ENCODE results near the gene HDAC8.
"Not testable (repeated sequence)": the region's sequence is repeated elsewhere in the genome, so short reads cannot be mapped to it uniquely, and the experiment has no call there.

Gene HDAC8

DNA sequence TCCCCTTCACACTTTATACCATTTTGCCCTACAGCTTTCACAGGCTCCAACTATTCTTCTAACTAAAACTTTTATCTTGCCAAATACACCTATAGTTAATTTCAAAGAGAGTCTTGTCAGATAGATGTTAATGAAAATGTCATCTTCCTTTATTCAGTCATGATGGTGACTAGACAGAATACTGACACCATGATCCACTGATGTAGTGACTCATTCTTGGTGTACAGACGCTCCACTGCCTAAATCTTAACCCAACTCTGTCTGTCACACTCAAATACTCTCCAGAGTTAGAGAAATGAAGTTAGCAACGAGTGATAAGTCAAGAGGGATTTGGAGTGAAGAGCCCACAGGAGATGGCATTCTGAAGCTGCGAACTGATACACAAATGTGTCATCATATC lies 32.1 kb upstream of the HDAC8 start:
- DNase-seq = no peak
- Histone ChIP-seq H3K27ac (no peak overlapping the region), H3K36me3 (no peaks in the 10 kb centered on the region), H3K9me3 (no peaks in the 10 kb centered on the region), H3K27me3 (no peaks in the 10 kb centered on the region), H3K4me1 (no peaks in the 10 kb centered on the region), H3K4me3 (no peak overlapping the region)
- intact Hi-C loops (cut with DNase I; ENCODE audit: low total_unique reads) = no loop called here
- TF ChIP-seq, protein P1, sequence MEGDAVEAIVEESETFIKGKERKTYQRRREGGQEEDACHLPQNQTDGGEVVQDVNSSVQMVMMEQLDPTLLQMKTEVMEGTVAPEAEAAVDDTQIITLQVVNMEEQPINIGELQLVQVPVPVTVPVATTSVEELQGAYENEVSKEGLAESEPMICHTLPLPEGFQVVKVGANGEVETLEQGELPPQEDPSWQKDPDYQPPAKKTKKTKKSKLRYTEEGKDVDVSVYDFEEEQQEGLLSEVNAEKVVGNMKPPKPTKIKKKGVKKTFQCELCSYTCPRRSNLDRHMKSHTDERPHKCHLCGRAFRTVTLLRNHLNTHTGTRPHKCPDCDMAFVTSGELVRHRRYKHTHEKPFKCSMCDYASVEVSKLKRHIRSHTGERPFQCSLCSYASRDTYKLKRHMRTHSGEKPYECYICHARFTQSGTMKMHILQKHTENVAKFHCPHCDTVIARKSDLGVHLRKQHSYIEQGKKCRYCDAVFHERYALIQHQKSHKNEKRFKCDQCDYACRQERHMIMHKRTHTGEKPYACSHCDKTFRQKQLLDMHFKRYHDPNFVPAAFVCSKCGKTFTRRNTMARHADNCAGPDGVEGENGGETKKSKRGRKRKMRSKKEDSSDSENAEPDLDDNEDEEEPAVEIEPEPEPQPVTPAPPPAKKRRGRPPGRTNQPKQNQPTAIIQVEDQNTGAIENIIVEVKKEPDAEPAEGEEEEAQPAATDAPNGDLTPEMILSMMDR (IDR thresholded peaks at IDR 0.05) = no peak

DNA sequence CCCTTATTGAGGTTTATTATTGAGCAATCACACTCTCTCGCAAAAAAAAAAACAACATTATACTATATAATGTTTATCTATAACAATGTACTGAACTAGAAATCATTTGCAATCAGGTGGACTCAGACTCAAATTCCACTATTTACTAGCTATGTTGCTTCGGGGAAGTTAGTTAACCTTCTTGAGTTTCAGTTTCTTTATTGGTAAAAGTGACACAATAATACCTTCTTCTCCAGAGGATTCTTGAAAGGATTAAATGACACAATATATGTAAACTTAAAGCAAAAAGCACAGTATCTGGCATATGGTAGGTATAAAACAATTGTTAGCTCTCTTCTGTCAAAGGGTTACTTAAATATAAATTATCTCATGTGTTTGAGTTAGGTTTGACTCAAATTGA lies 31.5 kb upstream of the HDAC8 start:
- TF ChIP-seq, protein P1 (IDR thresholded peaks at IDR 0.05) = no peak
- Histone ChIP-seq H3K4me3 (no peak overlapping the region), H3K27ac (no peak overlapping the region), H3K9me3 (no peaks in the 10 kb centered on the region), H3K4me1 (no peaks in the 10 kb centered on the region), H3K36me3 (no peaks in the 10 kb centered on the region), H3K27me3 (no peaks in the 10 kb centered on the region)
- DNase-seq = no peak
- intact Hi-C loops (cut with DNase I; ENCODE audit: low total_unique reads) = no loop called here

DNA sequence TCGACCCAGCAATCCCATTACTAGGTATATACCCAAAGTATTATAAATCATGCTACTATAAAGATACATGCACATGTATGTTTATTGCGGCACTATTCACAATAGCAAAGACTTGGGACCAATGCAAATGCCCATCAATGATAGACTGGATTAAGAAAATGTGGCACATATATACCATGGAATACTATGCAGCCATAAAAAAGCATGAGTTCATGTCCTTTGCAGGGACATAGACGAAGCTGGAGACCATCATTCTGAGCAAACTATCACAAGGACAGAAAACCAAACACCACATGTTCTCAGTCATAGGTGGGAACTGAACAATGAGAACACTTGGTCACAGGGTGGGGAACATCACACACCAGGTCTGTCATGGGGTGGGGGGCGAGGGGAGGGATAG lies 18.4 kb upstream of the HDAC8 start:
- H3K27me3 ChIP-seq; H3K9me3 ChIP-seq; H3K4me1 ChIP-seq; intact Hi-C loops (cut with DNase I; ENCODE audit: low total_unique reads); H3K36me3 ChIP-seq; H3K4me3 ChIP-seq; DNase-seq; H3K27ac ChIP-seq: not testable (repeated sequence)

DNA sequence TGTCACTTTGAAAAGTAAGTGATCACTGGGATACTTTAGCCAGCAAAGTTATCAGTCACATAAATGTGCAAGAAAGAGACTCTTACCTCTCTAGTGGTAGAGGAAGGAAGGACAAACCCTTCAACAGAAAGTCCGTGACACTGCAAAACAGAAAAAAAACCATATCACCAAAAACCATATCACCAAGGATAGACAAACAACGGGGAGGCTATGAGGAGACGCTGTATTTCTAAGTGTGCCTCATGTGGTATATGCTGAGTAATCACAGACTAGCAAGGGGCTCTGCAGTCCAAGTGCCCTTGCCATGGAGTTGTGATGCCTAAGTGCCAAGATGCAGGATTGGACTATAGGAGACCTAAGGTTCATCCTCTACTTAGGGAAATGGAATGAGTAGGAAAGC lies 11.5 kb upstream of the HDAC8 start:
- Histone ChIP-seq H3K4me3 (no peak overlapping the region), H3K27ac (no peak overlapping the region), H3K9me3 (peaks cover 0 to 8% (median 8%) of the 10 kb centered on the region in 3 donors), H3K27me3 (no peaks in the 10 kb centered on the region), H3K36me3 (peaks cover 0 to 9% (median 0%) of the 10 kb centered on the region in 3 donors), H3K4me1 (no peaks in the 10 kb centered on the region)
- TF ChIP-seq, protein P1 (IDR thresholded peaks at IDR 0.05) = no peak
- no peak for DNase-seq
- intact Hi-C loops (cut with DNase I; ENCODE audit: low total_unique reads) = no loop called here

DNA sequence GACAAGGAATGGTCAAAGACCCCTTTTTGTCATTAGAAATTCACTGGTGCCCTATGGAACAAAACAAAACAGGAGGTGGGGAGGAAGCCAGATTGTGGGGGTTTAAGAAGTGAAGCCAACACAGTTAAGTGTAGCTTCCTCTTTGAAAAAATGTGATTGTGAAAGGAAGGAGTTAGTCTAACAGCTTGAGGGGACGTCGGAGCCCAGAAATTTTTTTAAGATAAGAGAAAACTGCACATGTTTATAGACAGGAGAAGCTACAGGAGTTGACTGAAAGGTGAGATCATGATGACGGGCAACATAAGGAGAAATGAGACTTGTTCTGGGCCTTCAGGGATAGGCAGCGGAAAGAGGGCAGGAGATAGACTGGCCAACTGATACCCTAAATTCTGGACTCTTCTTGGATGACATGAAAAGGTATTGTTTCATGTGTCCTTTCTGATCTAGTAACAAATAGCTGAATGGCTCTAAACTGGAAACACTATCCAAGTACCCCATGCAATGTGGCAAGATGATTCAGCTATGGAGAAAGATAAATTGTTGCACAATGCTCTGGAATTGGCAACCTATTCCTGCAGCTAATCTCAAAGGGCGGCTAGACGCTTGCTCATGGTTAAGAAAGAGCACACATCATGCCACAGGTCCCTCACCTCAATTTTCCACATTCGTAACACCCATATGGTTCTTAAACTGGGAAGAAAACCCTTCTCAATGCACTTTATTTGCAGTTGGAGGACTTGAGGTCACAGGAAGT lies 3.7 kb upstream of the HDAC8 start:
- no peak overlapping the region for H3K4me3 ChIP-seq
- H3K9me3 ChIP-seq = no peaks in the 10 kb centered on the region
- DNase-seq = no peak
- no peak overlapping the region for H3K27ac ChIP-seq
- H3K36me3 ChIP-seq = no peaks in the 10 kb centered on the region
- H3K27me3 ChIP-seq = no peaks in the 10 kb centered on the region
- H3K4me1 ChIP-seq = peaks cover 0 to 6% (median 0%) of the 10 kb centered on the region in 4 donors
- TF ChIP-seq, protein P1 (IDR thresholded peaks at IDR 0.05) = no peak
- intact Hi-C loops (cut with DNase I; ENCODE audit: low total_unique reads) = no loop called here

DNA sequence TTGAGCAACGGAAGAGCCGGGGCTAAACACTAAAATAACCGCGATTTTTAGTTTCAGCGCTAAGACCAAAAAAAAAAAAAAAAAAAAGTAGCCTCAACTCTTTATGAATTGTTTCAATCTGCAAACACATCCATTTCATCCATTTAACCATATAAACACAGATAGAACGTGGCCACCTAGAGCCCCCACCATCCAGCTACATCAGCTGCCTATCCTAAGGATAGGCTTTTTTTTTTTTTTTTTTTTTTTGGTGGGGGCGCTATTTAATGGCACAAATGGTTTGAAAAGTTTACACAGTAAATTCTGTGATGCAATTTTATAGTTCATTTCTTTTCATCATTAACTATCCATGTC lies 492 bp upstream of the HDAC8 start:
- DNase-seq = no peak
- H3K27ac ChIP-seq = peak overlapping the region; percentile 78
- intact Hi-C loops (cut with DNase I; ENCODE audit: low total_unique reads) = no loop called here
- H3K9me3 ChIP-seq = no peaks in the 10 kb centered on the region
- peaks cover 0 to 8% (median 4%) of the 10 kb centered on the region in 3 donors for H3K36me3 ChIP-seq
- TF ChIP-seq, protein P1 (IDR thresholded peaks at IDR 0.05) = no peak
- no peaks in the 10 kb centered on the region for H3K27me3 ChIP-seq
- peaks cover 0 to 6% (median 0%) of the 10 kb centered on the region in 4 donors for H3K4me1 ChIP-seq
- H3K4me3 ChIP-seq = peak overlapping the region; percentile 66 to 68
